ENCODE measurements around the gene TNFSF4. TPM values are rescaled to one million over a fixed set of nuclear protein-coding genes. Genes with fewer than 3 reads are reported as not detected.

Gene TNFSF4
- total and polyA plus RNA-seq, 2 of the 4 experiments (the other 2 are of a cell fraction) = 13.4 to 19.7 TPM

GRCh38 chr1:173148971-173149370 is 58.2 kb downstream of the TNFSF4 start:
- Histone ChIP-seq H3K36me3 (ENCODE audit: control insufficient read depth, insufficient read depth, low read length) (no peaks in the 10 kb centered on the region), H2BK5ac (ENCODE audit: low read depth, low read length, poor library complexity, severe bottlenecking) (no peak overlapping the region), H4K5ac (ENCODE audit: low read depth, low read length) (no peak overlapping the region), H3K27ac (ENCODE audit: insufficient read depth, low read length) (no peak overlapping the region), H4K8ac (ENCODE audit: low read depth in 2 of 2, low read length in 2 of 2) (no peak overlapping the region), H3K9me3 (ENCODE audit: control insufficient read depth, insufficient read depth, low read length) (no peaks in the 10 kb centered on the region; the same call in 1 of the 2 replicates), H4K20me1 (ENCODE audit: insufficient read depth, low read length) (no peaks in the 10 kb centered on the region), H3K27me3 (ENCODE audit: control insufficient read depth, insufficient read depth, low read length) (no peaks in the 10 kb centered on the region), H3K4ac (ENCODE audit: low read depth, low read length) (no peak overlapping the region), H3K23ac (ENCODE audit: low read depth, low read length) (no peak overlapping the region), H3K9me1 (ENCODE audit: insufficient read depth, low read length) (no peaks in the 10 kb centered on the region), H2AK5ac (ENCODE audit: low read depth, low read length) (no peak overlapping the region), H3K4me2 (ENCODE audit: low read depth, low read length) (no peak overlapping the region), H3K18ac (ENCODE audit: low read depth, low read length) (no peak overlapping the region), H2AFZ (replicated peaks; ENCODE audit: low read length, poor library complexity) (no peak overlapping the region), H3K9ac (ENCODE audit: low read depth, low read length) (no peak overlapping the region), H2BK15ac (ENCODE audit: low read depth, low read length) (no peak overlapping the region), H3K4me1 (ENCODE audit: control insufficient read depth, insufficient read depth, low read length) (no peaks in the 10 kb centered on the region), H4K91ac (ENCODE audit: insufficient read depth, low read depth, low read length) (no peak overlapping the region), H2BK20ac (ENCODE audit: low read depth, low read length) (no peak overlapping the region), H2AK9ac (replicated peaks; ENCODE audit: low read depth, low read length, poor library complexity) (no peak overlapping the region), H3K56ac (ENCODE audit: extremely low read depth, insufficient read depth, low read length) (no peak overlapping the region), H3K79me1 (ENCODE audit: low read depth in 1 of 2, low read length in 2 of 2) (no peaks in the 10 kb centered on the region), H3K4me3 (ENCODE audit: insufficient read depth, low read depth, low read length) (no peak overlapping the region), H3K14ac (replicated peaks; ENCODE audit: low read depth, low read length) (no peak overlapping the region), H2BK120ac (ENCODE audit: low read depth, low read length) (no peak overlapping the region)
- CTCF ChIA-PET = no interaction called here
- dilution Hi-C loops (cut with HindIII; ENCODE audit: low sequenced_read_pairs, unreplicated experiment) = no loop called here
- DNase-seq (peak; percentile 51), ATAC-seq (ENCODE audit: low read depth) (no peak)
- POLR2A ChIA-PET (ENCODE audit: unreplicated experiment) = no interaction called here
- TF ChIP-seq BHLHE40 (IDR thresholded peaks at IDR 0.05; ENCODE audit: low read depth, low read length) (no peak), USF2 (IDR thresholded peaks at IDR 0.05; ENCODE audit: low read depth, low read length) (no peak), MAZ (IDR thresholded peaks at IDR 0.05; ENCODE audit: borderline replicate concordance, low read depth, low read length) (no peak), MXI1 (IDR thresholded peaks at IDR 0.05; ENCODE audit: borderline replicate concordance, low read depth, low read length) (no peak), RCOR1 (IDR thresholded peaks at IDR 0.05; ENCODE audit: insufficient replicate concordance, low read length) (no peak), CTCF (conservative IDR thresholded peaks at IDR 0.05; ENCODE audit: low read depth, low read length) (no peak), ELK1 (IDR thresholded peaks at IDR 0.05; ENCODE audit: borderline replicate concordance, low read depth, low read length) (no peak), FOS (IDR thresholded peaks at IDR 0.05; ENCODE audit: low read depth, low read length) (no peak), NFE2L2 (IDR thresholded peaks at IDR 0.05; ENCODE audit: low read depth, low read length) (no peak), RAD21 (IDR thresholded peaks at IDR 0.05; ENCODE audit: low read length) (no peak), CHD1 (IDR thresholded peaks at IDR 0.05; ENCODE audit: low read depth, low read length) (no peak), POLR2A (IDR thresholded peaks at IDR 0.05; ENCODE audit: low read depth, low read length) (no peak), SMC3 (IDR thresholded peaks at IDR 0.05; ENCODE audit: low read depth, low read length) (no peak), MAFK (IDR thresholded peaks at IDR 0.05; ENCODE audit: low read depth, low read length) (no peak), RFX5 (IDR thresholded peaks at IDR 0.05; ENCODE audit: low read depth, low read length) (no peak)
- intact Hi-C loops (cut with micrococcal nuclease) = no loop called here
- no TSS peak for BruUV-seq (replicated peaks)
- 80% methylated on average over 1 of the region's 2 CpGs; no CpG with 5 or more reads in 1 of the 2 experiments for WGBS, 2 experiments (ENCODE audit: extremely low coverage in 2 of 2, insufficient read length in 1 of 2)
- in situ Hi-C loops (cut with MboI; ENCODE audit: low sequenced_read_pairs) = no loop called here
